CD4-positive, alpha-beta T cell treated with Interleukin-15 for 1 hour (primary cell): ENCODE measurements around the gene GPR108.

ENCODE experiments used
- DNase-seq: peaks from one replicate; pipeline ENCODE4 v3.0.0-alpha.2; 2020

Gene GPR108

GRCh38 chr19:6700586-6701316, 36.6 kb downstream of the GPR108 start:
- no peak for DNase-seq

- DNase-seq, result no peak
Observed at GRCh38 chr19:6699935-6700334, 37.4 kb downstream of the GPR108 start.

- no peak for DNase-seq
Observed at GRCh38 chr19:6697291-6697690, 40.1 kb downstream of the GPR108 start.

GRCh38 chr19:6696239-6696820, 41.0 kb downstream of the GPR108 start:
- DNase-seq, result no peak

GRCh38 chr19:6694147-6694815, 43.1 kb downstream of the GPR108 start:
- no peak for DNase-seq

- DNase-seq, result no peak
Observed at GRCh38 chr19:6693681-6694080, 43.7 kb downstream of the GPR108 start.

GRCh38 chr19:6693056-6693471, 44.3 kb downstream of the GPR108 start:
- no peak for DNase-seq

GRCh38 chr19:6692027-6692426, 45.4 kb downstream of the GPR108 start:
- no peak for DNase-seq

GRCh38 chr19:6691342-6691741, 46.0 kb downstream of the GPR108 start:
- DNase-seq, result no peak

GRCh38 chr19:6690160-6690885, 47.1 kb downstream of the GPR108 start:
- DNase-seq, result no peak

GRCh38 chr19:6687114-6687513, 50.3 kb downstream of the GPR108 start:
- no peak for DNase-seq

- no peak for DNase-seq
Observed at GRCh38 chr19:6686628-6686975, 50.8 kb downstream of the GPR108 start.

- no peak for DNase-seq
Observed at GRCh38 chr19:6685962-6686627, 51.3 kb downstream of the GPR108 start.

GRCh38 chr19:6685482-6685881, 51.9 kb downstream of the GPR108 start:
- no peak for DNase-seq

- no peak for DNase-seq
Observed at GRCh38 chr19:6683971-6684370, 53.4 kb downstream of the GPR108 start.

GRCh38 chr19:6682607-6683128, 54.7 kb downstream of the GPR108 start:
- DNase-seq, result no peak

- no peak for DNase-seq
Observed at GRCh38 chr19:6680141-6680540, 57.2 kb downstream of the GPR108 start.
